Panc1 (cell line): ENCODE results near the gene CLIC6. TPM values are rescaled to one million over a fixed set of nuclear protein-coding genes. Genes with fewer than 3 reads are reported as not detected.

ENCODE experiments used
- ATAC-seq: fragments of 200-7000 bp; cut with Tn5 transposase; 2 replicates; pipeline ENCODE4 v1.9.1; 2020; ENCODE audit warnings: mild to moderate bottlenecking, moderate library complexity
- BruUV-seq: library from RNA; stranded (reverse); fragments of 400-500 nt; replicated peaks from 2 replicates; lab custom pipeline; 2021; lab: Mats Ljungman, UMichigan
- CTCF ChIA-PET: fragments of 300-600 bp; sonication (Branson Sonifier 250); formaldehyde crosslinking; loops from one replicate; lab custom pipeline; 2022; ENCODE audit warnings: antibody characterized with exemption; lab: Charles Lee
- POLR2A ChIA-PET: fragments of 300-600 bp; sonication (Branson Sonifier 250); formaldehyde crosslinking; loops from one replicate; lab custom pipeline; 2022; ENCODE audit warnings: antibody characterized with exemption; lab: Charles Lee
- DNase-seq: peaks from one replicate; pipeline ENCODE4 v3.0.0-alpha.2; 2010; ENCODE audit warnings: low read depth, low spot score
- H3K27ac ChIP-seq: 2 replicates; pipeline ENCODE4 v1.5.1; 2011; ENCODE audit warnings: mild to moderate bottlenecking, low read length, inconsistent platforms
- H3K27me3 ChIP-seq: fragments of 200-500 bp; sonication (Bioruptor generic); 2 replicates; pipeline ENCODE4 v1.6.0; 2014; ENCODE audit warnings: low read length, inconsistent platforms; ENCODE audit not compliant: control insufficient read depth, insufficient read depth
- H3K36me3 ChIP-seq: fragments of 200-500 bp; sonication (Bioruptor generic); 2 replicates; pipeline ENCODE4 v1.5.1; 2014; ENCODE audit warnings: inconsistent platforms, mild to moderate bottlenecking, low read length, moderate library complexity; ENCODE audit not compliant: control insufficient read depth, insufficient read depth
- H3K4me1 ChIP-seq: 2 replicates; pipeline ENCODE4 v1.5.1; 2011; ENCODE audit warnings: inconsistent platforms, mild to moderate bottlenecking, low read length, moderate library complexity; ENCODE audit not compliant: control insufficient read depth, insufficient read depth
- H3K4me3 ChIP-seq, 2 experiments: 2 replicates each; pipeline ENCODE4 v1.5.1; 2011 to 2012; ENCODE audit warnings: low read depth in 2 of 2, low read length in 2 of 2, mild to moderate bottlenecking in 2 of 2, inconsistent platforms in 1 of 2, moderate library complexity in 1 of 2
- H3K9me3 ChIP-seq: fragments of 200-500 bp; sonication (Bioruptor generic); 2 replicates; pipeline ENCODE4 v1.5.1; 2014; ENCODE audit warnings: low read depth, mild to moderate bottlenecking, inconsistent platforms, low read length, moderate library complexity; ENCODE audit not compliant: control insufficient read depth, insufficient read depth
- CTCF ChIP-seq: fragments of 450-650 bp; IDR thresholded peaks from 2 replicates; pipeline ENCODE4 v1.5.1; 2017; ENCODE audit warnings: mild to moderate bottlenecking
- POLR2AphosphoS5 ChIP-seq: IDR thresholded peaks from 2 replicates; pipeline ENCODE4 v1.6.1; 2012; ENCODE audit warnings: mild to moderate bottlenecking, low read depth, low read length, moderate library complexity
- REST ChIP-seq, 2 experiments: IDR thresholded peaks; 2 replicates each; pipeline ENCODE4 v1.6.1; 2011 to 2012; ENCODE audit warnings: low read depth in 2 of 2, control low read depth in 1 of 2, low read length in 1 of 2, mild to moderate bottlenecking in 1 of 2, moderate library complexity in 1 of 2; ENCODE audit not compliant: insufficient read depth in 1 of 2
- SIN3A ChIP-seq: IDR thresholded peaks from 2 replicates; pipeline ENCODE4 v1.6.1; 2012; ENCODE audit warnings: low read depth, mild to moderate bottlenecking, low read length, moderate library complexity, borderline replicate concordance; ENCODE audit not compliant: insufficient read depth
- TCF7L2 ChIP-seq: IDR thresholded peaks from 2 replicates; pipeline ENCODE4 v1.6.1; 2011; ENCODE audit warnings: mild to moderate bottlenecking, low read depth, low read length, inconsistent platforms
- in situ Hi-C: cut with HindIII; loops from 2 replicates; pipeline ENCODE4 v1.10.0; 2016; ENCODE audit warnings: low sequenced_read_pairs, low pct_unique_long_range_greater_than_20kb
- intact Hi-C: fragments of 100-400 bp; cut with micrococcal nuclease; formaldehyde crosslinking; loops from one replicate; pipeline ENCODE4 v1.10.0; 2022; ENCODE audit not compliant: unreplicated experiment
- total RNA-seq: library from RNA; stranded (reverse); gene quantifications from one replicate; pipeline ENCODE4 v1.2.1, GENCODE V29; 2021; ENCODE audit not compliant: unreplicated experiment

The CLIC6 gene
- total RNA-seq, 1 experiment from 2014 or later, result 0.05 TPM

GRCh38 chr21:34690793-34691175, 22.0 kb downstream of the CLIC6 start:
- ATAC-seq (no peak), DNase-seq (no peak)
- BruUV-seq, result no TSS peak
- in situ Hi-C loops (no loop called here), intact Hi-C loops (no loop called here)
- H3K36me3 ChIP-seq, result no peaks in the 10 kb centered on the region
- no peaks in the 10 kb centered on the region for H3K9me3 ChIP-seq
- peaks cover 4% of the 10 kb centered on the region; the same call in 1 of the 2 replicates for H3K27me3 ChIP-seq
- ChIA-PET POLR2A (no interaction called here), CTCF (interaction anchor here (0.6 kb wide), 1 partner anchor 1206 kb away, joined by 3 read pairs; no protein-coding TSS in a partner anchor)
- H3K27ac ChIP-seq, result no peak overlapping the region
- no peak for TF ChIP-seq TCF7L2
- no peak overlapping the region for H3K4me3 ChIP-seq
- H3K4me1 ChIP-seq, result no peaks in the 10 kb centered on the region

GRCh38 chr21:34691390-34692032, 22.7 kb downstream of the CLIC6 start:
- H3K9me3 ChIP-seq, result no peaks in the 10 kb centered on the region
- no TSS peak for BruUV-seq
- intact Hi-C loops (no loop called here), in situ Hi-C loops (no loop called here)
- no peaks in the 10 kb centered on the region for H3K4me1 ChIP-seq
- TF ChIP-seq POLR2AphosphoS5 (no peak), TCF7L2 (no peak), SIN3A (no peak), CTCF (no peak), REST (IDR thresholded peaks at IDR 0.05; ENCODE audit: insufficient read depth in 1 of 2, low read depth in 2 of 2, low read length in 1 of 2) (no peak)
- DNase-seq, result no peak
- H3K27me3 ChIP-seq, result peaks cover 4% of the 10 kb centered on the region; the same call in 1 of the 2 replicates
- CTCF ChIA-PET, result interaction anchor here (0.6 kb wide), 1 partner anchor 1206 kb away, joined by 3 read pairs; no protein-coding TSS in a partner anchor
- no peak overlapping the region for H3K27ac ChIP-seq
- no peak overlapping the region for H3K4me3 ChIP-seq
- POLR2A ChIA-PET, result no interaction called here
- H3K36me3 ChIP-seq, result no peaks in the 10 kb centered on the region
- no peak for ATAC-seq

- H3K4me1 ChIP-seq, result no peaks in the 10 kb centered on the region
- CTCF ChIA-PET, result no interaction called here
- POLR2A ChIA-PET, result interaction anchor here (0.6 kb wide), 1 partner anchor 346 kb away, joined by 5 read pairs; no protein-coding TSS in a partner anchor
- in situ Hi-C loops, result no loop called here
- intact Hi-C loops, result no loop called here
- H3K36me3 ChIP-seq, result no peaks in the 10 kb centered on the region
- H3K4me3 ChIP-seq, result no peak overlapping the region
- no peaks in the 10 kb centered on the region for H3K9me3 ChIP-seq
- no peak for TF ChIP-seq POLR2AphosphoS5
- no peak for TF ChIP-seq REST (IDR thresholded peaks at IDR 0.05; ENCODE audit: insufficient read depth in 1 of 2, low read depth in 2 of 2, low read length in 1 of 2)
- no peak for TF ChIP-seq TCF7L2
- no peak for TF ChIP-seq SIN3A
- TF ChIP-seq CTCF, result no peak
- no peak overlapping the region for H3K27ac ChIP-seq
- H3K27me3 ChIP-seq, result peaks cover 4% of the 10 kb centered on the region; the same call in 1 of the 2 replicates
- ATAC-seq (no peak), DNase-seq (no peak)
- no TSS peak for BruUV-seq
Measured at GRCh38 chr21:34692458-34693020, 23.7 kb downstream of the CLIC6 start.
